Stimulated activated CD4-positive, alpha-beta T cell treated with anti-CD3 and anti-CD28 coated beads, Interleukin-1b, Interleukin-23, amount 100 ng/mL, for 1 hour (primary cell): ENCODE measurements around the gene OLFML1.

Experiments used
- DNase-seq, 2 donors: peaks; one replicate each; pipeline ENCODE4 v3.0.0-alpha.2; 2020; ENCODE audit warnings: low read depth in 2 of 2

The OLFML1 gene

DNA sequence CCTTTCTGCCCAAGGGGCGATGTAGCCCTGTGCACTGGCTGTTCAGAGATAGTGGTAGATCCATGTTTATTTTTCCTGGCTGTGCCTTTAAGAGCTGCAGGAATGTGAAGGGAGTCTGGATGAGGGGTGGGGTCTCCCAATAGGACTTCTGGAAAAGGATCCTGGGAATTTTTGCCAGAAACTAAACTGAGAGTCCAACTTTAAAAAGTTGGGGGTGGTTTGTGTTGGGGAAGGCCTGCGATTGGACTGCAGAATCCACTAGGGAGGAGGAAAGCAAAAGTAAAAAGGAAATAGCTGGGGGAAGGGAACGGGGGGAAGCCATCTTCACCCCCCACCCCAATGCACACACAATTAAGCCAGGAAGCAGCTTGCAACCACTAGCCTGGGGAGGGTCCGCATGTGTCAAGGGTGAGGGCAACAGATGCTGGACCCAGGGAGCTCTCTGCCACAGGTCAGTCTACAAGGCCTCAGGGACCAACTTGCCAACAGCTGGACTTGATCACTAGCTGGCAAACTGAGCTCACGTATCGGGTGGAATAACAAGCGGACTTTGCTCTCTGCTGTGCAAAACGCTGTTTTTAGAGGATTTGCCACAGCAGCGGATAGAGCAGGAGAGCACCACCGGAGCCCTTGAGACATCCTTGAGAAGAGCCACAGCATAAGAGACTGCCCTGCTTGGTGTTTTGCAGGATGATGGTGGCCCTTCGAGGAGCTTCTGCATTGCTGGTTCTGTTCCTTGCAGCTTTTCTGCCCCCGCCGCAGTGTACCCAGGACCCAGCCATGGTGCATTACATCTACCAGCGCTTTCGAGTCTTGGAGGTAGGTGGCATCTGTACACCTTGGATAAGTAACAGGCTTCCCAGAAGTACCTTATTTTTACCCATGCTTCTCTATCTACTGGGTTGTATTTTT, at the start of gene OLFML1:
OLFML1 (plus strand) TSS at position 321 of the 912 bp plus-strand sequence; CDS start at position 691, 370 bp downstream.
- no peak for DNase-seq

DNA sequence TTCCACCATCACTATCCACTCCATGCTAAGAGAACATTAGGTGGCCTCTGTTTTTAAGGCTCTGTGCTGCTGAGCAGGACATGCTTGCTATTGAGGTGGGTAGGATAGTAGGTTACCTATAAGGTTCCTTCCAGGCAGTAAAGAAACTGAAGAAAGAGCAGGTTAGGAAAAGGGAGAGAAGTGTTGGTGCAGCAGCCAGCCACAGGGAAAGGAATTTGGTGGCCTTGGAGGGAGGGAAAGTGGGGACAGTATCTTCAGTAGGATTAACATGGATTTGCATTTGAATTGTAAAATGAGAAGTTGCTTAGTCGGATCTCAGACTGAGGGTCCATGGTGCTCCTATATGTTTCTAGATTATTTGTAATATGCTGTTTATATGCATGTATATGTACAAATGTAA, 49.2 kb upstream of the OLFML1 start:
- DNase-seq, result no peak

DNA sequence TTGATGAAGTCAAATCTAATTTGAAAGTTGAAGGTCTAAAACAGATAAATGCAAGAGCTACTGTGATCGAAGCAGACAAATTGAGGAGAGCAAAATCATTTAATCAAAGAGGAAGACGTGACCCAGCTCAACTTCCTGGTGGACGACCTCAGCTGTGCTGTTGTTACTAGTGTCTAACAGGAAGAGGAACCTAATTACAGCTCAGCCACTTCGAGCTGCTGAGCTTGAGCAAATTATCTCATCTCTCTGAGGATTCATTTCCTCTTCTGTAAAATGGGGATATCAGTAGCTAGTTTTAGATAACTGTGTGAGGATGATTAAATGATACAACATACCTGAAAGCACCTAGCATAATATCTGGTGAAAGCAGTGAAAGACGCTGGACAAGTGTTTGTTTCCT, 48.6 kb upstream of the OLFML1 start:
- DNase-seq, result no peak

DNA sequence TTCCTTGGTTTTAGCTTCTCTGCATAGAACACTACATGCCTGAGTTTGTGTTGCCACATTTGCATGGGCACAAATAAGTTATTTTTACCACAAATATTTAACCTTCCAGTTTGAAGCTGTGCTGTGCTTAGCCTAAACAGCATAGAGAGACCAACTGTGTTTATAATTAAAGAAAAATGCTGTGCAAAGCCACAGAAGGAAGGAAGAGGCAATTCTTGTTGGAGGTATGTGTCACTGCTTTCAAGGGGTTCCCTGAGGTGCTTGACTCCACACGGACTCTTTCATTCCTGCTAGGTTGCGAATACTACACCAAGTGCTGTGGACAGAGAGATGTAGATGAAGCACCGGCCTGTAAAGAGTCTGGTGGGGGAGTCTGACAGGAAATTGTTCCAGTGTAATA, 47.6 kb upstream of the OLFML1 start:
- DNase-seq, result no peak

GRCh38 chr11:7439746-7440320, 45.5 kb upstream of the OLFML1 start:
- no peak for DNase-seq

- peak; percentile 29 to 60 for DNase-seq
Measured at GRCh38 chr11:7442588-7443215, 42.6 kb upstream of the OLFML1 start.

DNA sequence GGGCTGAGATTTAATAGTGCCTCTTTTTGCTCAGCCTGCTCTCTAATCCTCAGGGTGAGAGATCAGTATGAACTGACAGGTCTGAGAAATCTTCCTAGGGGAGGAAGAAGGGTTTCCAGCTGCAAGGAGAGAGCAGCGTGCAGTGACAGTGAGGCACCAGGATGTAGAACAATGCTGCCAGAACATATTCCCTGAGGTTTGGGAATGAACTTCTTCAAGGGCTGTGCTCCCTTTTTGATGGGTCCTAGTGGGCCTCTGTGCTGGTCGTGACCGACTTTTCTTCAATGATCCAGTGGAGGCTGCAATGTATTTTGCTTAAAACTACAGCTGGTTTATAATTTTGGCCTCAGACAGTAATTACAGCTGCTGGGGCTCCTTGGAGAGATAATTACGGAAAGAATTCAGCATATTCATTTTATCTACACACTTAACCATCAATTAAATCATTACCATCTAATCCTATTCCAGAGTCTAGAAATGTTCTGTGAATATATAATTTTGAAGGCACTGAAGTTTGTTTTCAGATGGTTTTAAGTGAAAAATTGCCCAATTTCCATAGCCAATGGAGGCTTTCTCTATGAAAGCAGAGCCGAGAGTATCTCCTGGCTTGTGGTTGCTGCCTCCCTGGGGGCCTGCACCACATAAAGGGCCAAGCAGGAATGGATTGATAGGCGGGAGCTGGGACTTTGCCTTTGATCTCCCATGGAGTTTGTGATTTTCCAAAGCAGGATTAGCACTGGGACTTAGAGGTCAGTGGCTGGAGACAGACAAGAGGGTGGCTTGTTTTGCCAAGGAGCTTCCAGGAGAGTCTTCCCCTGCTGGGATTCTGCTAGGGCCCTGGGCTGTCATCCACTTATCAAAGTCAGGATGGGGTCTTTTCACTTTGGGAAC, 41.0 kb upstream of the OLFML1 start:
- no peak for DNase-seq

DNA sequence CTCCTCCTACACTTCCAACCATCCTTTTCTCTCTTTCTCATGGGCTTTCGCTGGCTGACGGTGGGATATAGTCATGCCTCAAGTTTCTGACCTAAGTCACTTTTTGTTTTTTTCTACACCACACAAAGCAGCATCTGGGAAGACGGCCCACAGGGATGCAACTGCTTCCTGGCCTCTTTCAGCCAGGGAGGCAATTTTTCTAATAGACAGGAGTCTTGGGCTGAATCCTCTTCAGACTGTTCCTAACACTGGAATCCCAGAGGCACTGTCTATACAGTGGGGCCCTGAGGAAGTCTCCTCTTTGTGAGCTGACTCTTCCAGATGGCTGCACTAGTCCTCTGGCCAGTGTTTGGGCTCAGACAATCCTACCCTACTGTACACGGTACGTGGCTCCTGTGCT, 39.7 kb upstream of the OLFML1 start:
- no peak for DNase-seq

- no peak for DNase-seq
Measured at GRCh38 chr11:7448201-7448600, 37.1 kb upstream of the OLFML1 start.

GRCh38 chr11:7449211-7449840, 36.0 kb upstream of the OLFML1 start:
- DNase-seq, result no peak

GRCh38 chr11:7449841-7450214, 35.5 kb upstream of the OLFML1 start:
- no peak for DNase-seq

DNA sequence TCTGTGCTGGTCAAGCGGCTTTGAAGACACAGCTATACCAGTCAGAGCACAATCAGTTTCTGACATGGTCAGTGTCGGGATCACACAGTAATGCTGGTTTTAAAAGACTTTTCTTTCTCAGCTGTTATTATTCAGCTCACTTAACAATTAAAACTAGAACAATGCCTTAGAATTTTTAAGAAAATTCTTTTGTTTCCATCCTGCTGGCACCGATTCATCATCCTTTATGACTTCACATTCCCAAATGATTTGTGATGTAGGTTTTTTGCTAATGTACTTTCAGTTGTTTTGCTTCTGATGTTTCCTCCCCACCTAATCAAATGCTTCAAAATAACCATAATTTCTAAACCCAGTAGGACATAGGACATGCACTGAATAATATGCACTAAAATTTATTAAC, 34.5 kb upstream of the OLFML1 start:
- DNase-seq, result no peak

DNA sequence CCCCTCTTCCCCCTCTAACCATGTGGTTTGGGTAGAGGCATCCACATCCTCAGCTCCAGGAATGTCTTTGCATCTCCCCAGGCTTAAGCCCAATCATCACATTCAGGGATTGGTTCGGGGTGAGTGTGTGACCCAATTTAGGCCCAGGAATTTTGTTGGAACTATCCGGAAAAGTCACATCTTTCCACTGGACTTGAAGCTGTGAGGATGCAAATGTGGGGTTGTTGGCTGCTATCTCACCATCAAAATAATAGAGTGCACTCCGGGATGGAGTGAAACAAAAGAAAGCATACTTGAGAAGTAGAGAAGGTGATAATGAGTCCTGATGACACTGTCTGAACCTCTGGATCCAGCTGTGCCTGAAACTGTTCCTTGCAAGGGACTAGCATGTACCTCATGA, 33.8 kb upstream of the OLFML1 start:
- DNase-seq, result no peak

- no peak for DNase-seq
Measured at GRCh38 chr11:7451952-7452494, 33.3 kb upstream of the OLFML1 start.

GRCh38 chr11:7454854-7455253, 30.5 kb upstream of the OLFML1 start:
- DNase-seq, result no peak

DNA sequence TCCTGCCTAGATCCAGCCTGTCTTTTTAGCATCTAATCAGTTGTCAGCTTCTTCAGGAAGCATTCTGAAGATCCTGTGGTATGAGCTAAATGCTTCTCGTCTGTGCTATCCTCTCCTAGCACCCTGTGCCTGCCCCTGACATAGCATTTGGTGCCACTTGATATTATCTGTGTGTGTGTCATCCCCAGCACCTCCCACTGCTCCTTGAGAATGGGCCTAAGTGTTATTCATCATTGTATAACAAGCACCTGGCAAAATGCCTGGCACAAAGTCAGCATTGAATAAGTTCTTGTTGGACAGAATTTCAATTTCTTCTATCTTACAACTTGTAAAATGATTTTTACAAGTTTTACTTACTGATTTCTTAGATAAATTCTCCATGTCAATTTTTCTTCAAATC, 28.1 kb upstream of the OLFML1 start:
- no peak for DNase-seq

DNA sequence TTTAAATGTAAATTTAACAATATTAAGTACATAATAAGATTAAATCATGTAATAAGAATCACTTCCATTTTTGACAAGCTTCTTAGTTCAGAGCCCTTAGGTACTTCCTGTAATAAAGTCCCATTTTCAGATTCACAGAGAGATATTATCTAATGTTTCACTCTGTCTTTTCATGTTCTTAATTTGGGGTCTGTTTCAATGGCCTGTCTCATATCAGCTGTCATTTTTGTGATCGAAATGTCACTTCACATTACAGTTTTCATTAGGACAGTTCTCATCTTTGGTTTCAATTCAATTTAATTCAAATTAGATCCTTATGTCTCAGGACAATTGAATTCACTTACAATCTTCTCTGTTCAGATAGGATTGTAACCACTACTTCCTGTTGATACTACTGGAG, 22.6 kb upstream of the OLFML1 start:
- DNase-seq, result no peak

- DNase-seq, result no peak
Measured at GRCh38 chr11:7467652-7468051, 17.7 kb upstream of the OLFML1 start.

DNA sequence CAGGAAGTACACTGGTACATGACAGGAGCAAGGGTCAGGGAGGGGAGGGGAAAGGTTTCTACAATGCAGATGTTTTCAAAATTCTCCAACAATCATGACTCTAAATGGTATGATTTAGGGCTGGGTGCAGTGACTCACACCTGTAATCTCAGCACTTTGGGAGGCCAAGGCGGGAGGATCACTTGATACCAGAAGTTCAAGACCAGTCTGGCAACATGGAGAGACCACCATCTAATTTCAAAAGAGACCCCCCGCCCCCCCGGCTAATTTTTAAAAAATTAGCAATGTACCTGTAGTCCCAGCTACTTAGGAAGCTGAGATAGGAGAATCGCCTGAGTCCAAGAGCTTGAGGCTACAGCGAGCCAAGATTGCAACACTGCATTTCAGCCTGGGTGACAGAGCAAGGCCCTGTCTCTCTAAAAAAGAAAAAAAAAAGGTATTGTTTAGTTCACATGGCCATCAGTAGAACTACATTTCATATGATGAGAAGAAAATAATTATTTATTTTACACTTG, 15.9 kb upstream of the OLFML1 start:
- DNase-seq, result no peak

DNA sequence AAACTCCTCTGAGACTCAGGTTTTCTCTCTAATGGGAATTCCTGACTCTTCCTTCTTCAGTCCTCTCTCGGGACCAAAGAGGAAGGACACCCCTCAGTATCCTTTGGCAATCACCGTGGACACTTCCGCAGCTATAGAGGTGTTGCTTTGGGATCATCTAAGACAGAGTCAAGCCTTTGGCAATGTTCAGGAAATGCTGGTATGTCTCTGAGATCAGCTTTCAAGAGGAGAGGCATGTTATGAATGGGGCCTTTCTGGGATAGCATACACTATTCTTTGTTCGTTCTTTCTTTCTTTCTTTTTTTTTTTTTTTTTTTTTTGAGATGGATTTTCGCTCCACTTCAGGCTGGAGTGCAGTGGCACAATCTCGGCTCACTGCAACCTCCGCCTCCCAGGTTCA, 14.2 kb upstream of the OLFML1 start:
- DNase-seq, result no peak

- DNase-seq, result no peak
Measured at GRCh38 chr11:7473717-7474116, 11.6 kb upstream of the OLFML1 start.
